GM18505 (cell line): Measurements from ENCODE around the gene KRT4.
"Not testable (repeated sequence)": the region's sequence is repeated elsewhere in the genome, so short reads cannot be mapped to it uniquely, and the experiment has no call there.

Source experiments
- ATAC-seq: cut with Tn5 transposase; IDR thresholded peaks from one replicate; pipeline ENCODE4 v1.9.1; 2021; ENCODE audit not compliant: unreplicated experiment
- POLR2A ChIP-seq: IDR thresholded peaks from 4 replicates; pipeline ENCODE4 v1.6.1; 2011; ENCODE audit warnings: borderline replicate concordance; ENCODE audit not compliant: insufficient read depth, insufficient read length; ENCODE audit errors: extremely low read depth

Gene KRT4

GRCh38 chr12:52765702-52766101 is 48.2 kb downstream of the KRT4 start:
- no peak for ATAC-seq
- TF ChIP-seq POLR2A = no peak

- TF ChIP-seq POLR2A = no peak
- ATAC-seq = no peak
Measured at GRCh38 chr12:52763991-52764390, 49.9 kb downstream of the KRT4 start.

GRCh38 chr12:52763036-52763659 is 50.8 kb downstream of the KRT4 start:
- no peak for TF ChIP-seq POLR2A
- no peak for ATAC-seq

- no peak for TF ChIP-seq POLR2A
- ATAC-seq = no peak
Measured at GRCh38 chr12:52761802-52762201, 52.1 kb downstream of the KRT4 start.

- not testable (repeated sequence) for ATAC-seq
Measured at GRCh38 chr12:52761218-52761617, 52.7 kb downstream of the KRT4 start.

GRCh38 chr12:52760623-52761022 is 53.3 kb downstream of the KRT4 start:
- TF ChIP-seq POLR2A = no peak
- no peak for ATAC-seq

GRCh38 chr12:52759695-52760094 is 54.2 kb downstream of the KRT4 start:
- ATAC-seq = no peak

GRCh38 chr12:52759218-52759617 is 54.7 kb downstream of the KRT4 start:
- no peak for ATAC-seq
- no peak for TF ChIP-seq POLR2A

More at GRCh38 chr12:52759695-52760094, 54.2 kb downstream of the KRT4 start:
- no peak for TF ChIP-seq POLR2A

GRCh38 chr12:52757449-52758176 is 56.3 kb downstream of the KRT4 start:
- ATAC-seq = no peak
- TF ChIP-seq POLR2A = no peak
